ENCODE results near the gene SPANXN2. TPM values are rescaled to one million over a fixed set of nuclear protein-coding genes. Genes with fewer than 3 reads are reported as not detected.
"Not testable (repeated sequence)": the region's sequence is repeated elsewhere in the genome, so short reads cannot be mapped to it uniquely, and the experiment has no call there.

The SPANXN2 gene
- total RNA-seq = not detected in 2 replicates

GRCh38 chrX:143720652-143721051 lies at the start of gene SPANXN2:
TSS of gene SPANXN2 (minus strand) at chrX:143720752. CDS start at chrX:143720668, 84 bp downstream.
- not testable (repeated sequence) for DNase-seq (ENCODE audit: extremely low read depth, low read depth, low spot score)

GRCh38 chrX:143768976-143769375 lies 48.4 kb upstream of the SPANXN2 start:
- no peak for DNase-seq (ENCODE audit: extremely low read depth, low read depth, low spot score)

- DNase-seq (ENCODE audit: extremely low read depth, low read depth, low spot score) = not testable (repeated sequence)
Measured at GRCh38 chrX:143767789-143768188, 47.2 kb upstream of the SPANXN2 start.

- no peak for DNase-seq (ENCODE audit: extremely low read depth, low read depth, low spot score)
Measured at GRCh38 chrX:143757887-143758286, 37.3 kb upstream of the SPANXN2 start.

GRCh38 chrX:143757375-143757774 lies 36.8 kb upstream of the SPANXN2 start:
- DNase-seq (ENCODE audit: extremely low read depth, low read depth, low spot score) = no peak

GRCh38 chrX:143754183-143754582 lies 33.6 kb upstream of the SPANXN2 start:
- no peak for DNase-seq (ENCODE audit: extremely low read depth, low read depth, low spot score)

GRCh38 chrX:143733866-143734265 lies 13.3 kb upstream of the SPANXN2 start:
- DNase-seq (ENCODE audit: extremely low read depth, low read depth, low spot score) = no peak

GRCh38 chrX:143726296-143726695 lies 5.7 kb upstream of the SPANXN2 start:
- no peak for DNase-seq (ENCODE audit: extremely low read depth, low read depth, low spot score)

GRCh38 chrX:143701460-143701859 lies 19.1 kb downstream of the SPANXN2 start:
- DNase-seq (ENCODE audit: extremely low read depth, low read depth, low spot score) = no peak

GRCh38 chrX:143694885-143695284 lies 25.7 kb downstream of the SPANXN2 start:
- no peak for DNase-seq (ENCODE audit: extremely low read depth, low read depth, low spot score)

GRCh38 chrX:143683486-143683885 lies 37.1 kb downstream of the SPANXN2 start:
- no peak for DNase-seq (ENCODE audit: extremely low read depth, low read depth, low spot score)

- DNase-seq (ENCODE audit: extremely low read depth, low read depth, low spot score) = no peak
Measured at GRCh38 chrX:143674926-143675325, 45.6 kb downstream of the SPANXN2 start.

GRCh38 chrX:143669395-143669794 lies 51.2 kb downstream of the SPANXN2 start:
- DNase-seq (ENCODE audit: extremely low read depth, low read depth, low spot score) = no peak

- no peak for DNase-seq (ENCODE audit: extremely low read depth, low read depth, low spot score)
Measured at GRCh38 chrX:143664302-143664701, 56.2 kb downstream of the SPANXN2 start.

- DNase-seq (ENCODE audit: extremely low read depth, low read depth, low spot score) = no peak
Measured at GRCh38 chrX:143663755-143664154, 56.8 kb downstream of the SPANXN2 start.

Other genes with a start within 250 kb of the SPANXN2 start
- not detected in 2 replicates for gene SPANXN3, start 203.3 kb downstream of the SPANXN2 start, total RNA-seq
- gene SLITRK4, start 84.7 kb downstream of the SPANXN2 start, total RNA-seq = 3.4 and 4.3 TPM in 2 replicates
- gene UBE2NL, start 163.3 kb upstream of the SPANXN2 start, total RNA-seq = not detected in 2 replicates